HFF-Myc (cell line): ENCODE measurements around the gene P3H4.

Source experiments
- DNase-seq: peaks from one replicate; pipeline ENCODE4 v3.0.0-alpha.2; 2011; ENCODE audit warnings: low read depth; ENCODE audit errors: extremely low read depth
- H3K4me3 ChIP-seq: replicated peaks from 2 replicates; pipeline ENCODE4 v1.5.1; 2011; ENCODE audit warnings: low read depth, mild to moderate bottlenecking, control low read depth, low read length
- TF ChIP-seq, protein P1 (sequence below): IDR thresholded peaks from 2 replicates; pipeline ENCODE4 v1.5.1; 2012; ENCODE audit warnings: mild to moderate bottlenecking, low read depth, low read length, control low read depth; ENCODE audit errors: missing control alignments

The P3H4 gene

DNA sequence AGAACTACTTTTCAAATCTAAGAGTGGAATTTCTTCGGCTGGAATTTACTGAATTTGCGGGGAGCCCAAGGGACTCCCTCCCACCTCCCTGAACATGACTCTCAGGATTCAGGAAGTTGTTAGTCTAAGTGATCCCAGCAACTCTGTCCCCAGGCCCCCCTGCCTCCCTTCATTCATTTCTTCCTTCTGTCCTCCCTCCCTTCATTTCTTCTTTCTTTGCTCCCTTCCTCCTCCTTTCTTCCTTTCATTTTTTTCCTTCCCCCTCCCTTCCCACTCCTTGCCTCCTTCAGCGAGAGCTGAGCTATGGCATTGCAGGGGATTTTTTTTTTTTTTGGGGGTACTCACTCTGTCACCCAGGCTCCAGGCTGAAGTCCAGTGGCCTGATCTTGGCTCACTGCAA lies 14.4 kb downstream of the P3H4 start:
- TF ChIP-seq, protein P1, sequence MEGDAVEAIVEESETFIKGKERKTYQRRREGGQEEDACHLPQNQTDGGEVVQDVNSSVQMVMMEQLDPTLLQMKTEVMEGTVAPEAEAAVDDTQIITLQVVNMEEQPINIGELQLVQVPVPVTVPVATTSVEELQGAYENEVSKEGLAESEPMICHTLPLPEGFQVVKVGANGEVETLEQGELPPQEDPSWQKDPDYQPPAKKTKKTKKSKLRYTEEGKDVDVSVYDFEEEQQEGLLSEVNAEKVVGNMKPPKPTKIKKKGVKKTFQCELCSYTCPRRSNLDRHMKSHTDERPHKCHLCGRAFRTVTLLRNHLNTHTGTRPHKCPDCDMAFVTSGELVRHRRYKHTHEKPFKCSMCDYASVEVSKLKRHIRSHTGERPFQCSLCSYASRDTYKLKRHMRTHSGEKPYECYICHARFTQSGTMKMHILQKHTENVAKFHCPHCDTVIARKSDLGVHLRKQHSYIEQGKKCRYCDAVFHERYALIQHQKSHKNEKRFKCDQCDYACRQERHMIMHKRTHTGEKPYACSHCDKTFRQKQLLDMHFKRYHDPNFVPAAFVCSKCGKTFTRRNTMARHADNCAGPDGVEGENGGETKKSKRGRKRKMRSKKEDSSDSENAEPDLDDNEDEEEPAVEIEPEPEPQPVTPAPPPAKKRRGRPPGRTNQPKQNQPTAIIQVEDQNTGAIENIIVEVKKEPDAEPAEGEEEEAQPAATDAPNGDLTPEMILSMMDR = no peak
- no peak overlapping the region for H3K4me3 ChIP-seq
- DNase-seq = no peak

DNA sequence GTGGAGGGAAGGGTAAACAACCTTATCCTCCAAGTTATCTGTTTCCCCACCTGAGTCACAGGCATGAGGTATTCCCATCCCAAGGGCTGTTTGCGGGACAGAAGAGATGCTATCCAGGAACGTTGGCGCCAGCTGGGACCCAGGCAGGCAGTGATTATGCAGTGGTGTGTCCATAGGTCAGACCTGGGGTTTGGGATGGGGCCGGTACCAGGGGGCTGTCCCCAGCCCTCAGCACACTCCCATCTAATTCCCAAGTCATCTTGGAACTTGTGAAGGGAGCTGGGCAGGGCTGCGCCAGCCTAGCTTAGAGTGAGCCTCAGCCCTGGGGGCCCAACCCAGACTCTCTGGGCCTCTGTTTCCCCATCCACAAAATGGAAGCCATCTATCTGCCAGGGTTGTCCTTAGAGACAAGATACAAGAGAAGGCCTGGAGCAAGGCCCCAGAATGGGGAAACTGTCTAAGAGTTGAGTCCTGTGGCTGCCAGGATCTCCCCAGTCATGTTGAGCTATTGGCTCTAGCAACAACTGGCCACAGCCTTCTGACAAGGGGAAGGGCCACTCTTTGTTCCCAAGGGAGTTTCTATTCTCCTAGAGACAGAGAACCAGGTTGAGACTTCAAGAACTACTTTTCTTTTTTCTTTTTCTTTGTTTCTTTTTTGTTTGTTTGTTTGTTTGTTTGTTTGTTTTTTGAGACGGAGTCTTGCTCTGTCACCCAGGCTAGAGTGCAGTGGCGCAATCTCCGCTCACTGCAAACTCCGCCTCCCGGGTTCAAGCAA lies 15.4 kb downstream of the P3H4 start:
- TF ChIP-seq, protein P1 = no peak
- no peak for DNase-seq
- no peak overlapping the region for H3K4me3 ChIP-seq

DNA sequence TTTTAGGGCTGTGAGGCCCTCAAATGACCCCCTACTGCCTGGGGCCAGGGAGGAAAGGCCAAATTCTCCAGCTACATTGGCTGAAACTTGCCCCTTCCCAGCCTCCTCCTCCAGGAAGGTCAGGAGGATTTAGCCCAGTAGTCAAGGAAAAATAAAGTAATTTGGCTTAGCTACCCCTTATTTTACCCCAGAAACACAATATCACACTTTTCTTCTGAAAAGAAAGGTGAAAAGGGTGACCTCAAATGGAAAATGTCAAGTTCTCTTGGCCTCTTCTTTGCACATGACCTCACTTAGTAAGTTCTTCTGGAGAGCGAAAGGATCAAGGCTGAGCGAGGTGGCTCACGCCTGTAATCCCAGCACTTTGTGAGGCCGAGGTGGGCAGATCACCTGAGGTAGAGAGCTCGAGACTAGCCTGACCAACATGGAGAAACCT lies 17.2 kb downstream of the P3H4 start:
- DNase-seq = no peak
- TF ChIP-seq, protein P1 = no peak
- H3K4me3 ChIP-seq = no peak overlapping the region

DNA sequence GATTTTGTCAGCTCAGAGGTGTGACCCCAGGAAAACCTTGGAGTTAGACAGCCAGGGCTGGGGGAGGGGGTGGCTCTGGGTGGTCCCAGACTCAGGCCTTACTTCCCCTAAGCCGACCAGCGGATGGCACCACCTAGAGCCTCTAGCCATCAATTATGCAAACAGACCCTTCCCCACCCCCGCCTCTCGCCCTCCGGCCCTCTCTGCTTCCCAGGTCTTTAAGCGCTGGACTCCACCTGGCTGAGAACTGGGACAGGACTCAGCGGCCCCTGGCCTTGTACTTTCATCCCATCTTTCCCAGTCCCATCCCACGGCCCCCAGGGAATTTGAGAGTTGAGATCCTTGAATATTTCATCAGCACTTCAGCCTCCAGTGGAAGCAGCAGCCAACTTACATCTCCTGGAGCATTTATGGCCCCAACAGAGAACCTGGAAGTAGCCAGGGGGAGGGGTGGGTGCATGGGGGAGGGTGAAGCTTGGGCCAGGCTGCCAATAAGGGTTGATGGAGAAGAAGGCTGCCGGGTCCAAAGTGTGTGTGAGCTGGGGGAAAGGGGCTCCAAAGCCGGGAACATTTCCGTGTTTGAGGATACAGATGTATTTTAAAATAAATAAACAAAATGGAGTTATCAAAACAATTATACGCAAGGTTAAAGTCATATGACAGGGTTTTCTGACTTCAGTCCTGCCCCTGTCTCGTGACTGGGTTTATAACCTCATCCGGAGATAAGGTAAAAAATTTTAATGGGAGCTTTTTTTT lies 17.8 kb downstream of the P3H4 start:
- TF ChIP-seq, protein P1 = no peak
- no peak for DNase-seq
- no peak overlapping the region for H3K4me3 ChIP-seq

DNA sequence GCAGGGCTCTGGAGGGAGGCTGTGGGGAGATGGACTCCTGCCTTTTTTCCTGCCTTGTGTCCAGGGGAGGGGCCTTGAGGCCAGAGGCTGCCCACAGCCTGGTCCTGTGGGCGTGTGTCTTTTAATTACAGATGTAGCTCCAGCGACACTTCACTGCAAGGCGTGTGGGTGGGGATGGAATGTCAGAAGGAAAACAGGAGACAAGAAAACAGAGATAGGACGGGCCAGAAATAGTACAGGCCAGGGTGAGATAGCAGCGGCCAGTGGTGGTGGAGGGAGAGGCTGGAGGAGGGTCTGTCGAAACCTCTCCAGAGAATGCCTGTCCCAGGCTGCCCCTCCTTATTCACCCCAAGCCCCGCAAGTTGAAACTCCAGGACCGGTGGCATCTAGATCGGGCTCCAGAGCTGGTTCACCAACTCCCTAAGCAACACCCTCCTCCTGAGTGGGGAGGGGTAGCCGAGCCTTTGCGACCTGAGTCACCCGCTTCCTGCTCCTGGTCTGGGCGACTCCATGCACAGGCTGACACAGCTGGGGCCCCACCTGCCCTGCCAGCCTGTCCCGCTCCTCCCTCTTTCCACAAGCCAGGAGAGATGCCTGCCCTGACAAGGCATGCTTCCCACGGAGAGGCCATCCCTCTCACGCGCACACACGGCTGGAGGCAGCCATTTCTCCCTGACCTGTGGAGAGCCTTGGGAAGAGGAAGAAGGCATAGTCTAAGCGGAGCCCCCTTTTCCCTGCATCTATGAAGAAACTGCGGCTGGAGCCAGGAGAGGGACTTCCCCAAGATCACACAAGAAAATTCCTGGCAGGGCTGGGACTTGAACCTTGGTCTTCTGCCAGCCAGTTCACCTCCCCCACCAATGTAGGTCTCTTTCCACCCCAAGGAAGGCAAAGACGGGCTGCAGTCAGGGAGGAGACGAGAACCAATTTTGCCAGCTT lies 18.6 kb downstream of the P3H4 start:
- TF ChIP-seq, protein P1 = no peak
- H3K4me3 ChIP-seq = no peak overlapping the region
- no peak for DNase-seq

DNA sequence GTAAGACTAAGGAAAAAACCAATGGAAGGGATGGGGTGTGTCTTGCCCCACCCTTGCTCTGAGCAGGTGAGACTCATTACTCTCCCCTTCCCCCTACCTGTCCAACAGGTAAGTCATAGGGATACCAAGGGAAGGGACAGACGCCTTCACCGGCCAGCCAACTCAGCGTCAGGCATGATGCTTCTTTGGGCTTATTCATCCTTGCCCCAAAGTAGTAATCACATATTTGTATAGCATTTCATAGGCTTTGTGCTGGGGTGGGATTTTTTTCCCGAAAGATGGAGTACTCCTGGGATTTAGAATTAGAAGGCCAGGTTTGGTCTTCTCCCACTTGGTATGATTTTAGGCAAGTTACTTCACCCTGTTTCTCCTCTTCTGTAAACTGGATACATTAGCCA lies 24.7 kb downstream of the P3H4 start:
- TF ChIP-seq, protein P1 = no peak
- H3K4me3 ChIP-seq = no peak overlapping the region
- no peak for DNase-seq
